NCI-H345 treated with DMSO at 0.1 percent for 48 hours (cell line): ENCODE results near the gene GPR37.
A peak's percentile ranks its signal among the peaks of the same experiment; 100 is the strongest.

Experiments used
- DNase-seq: peaks from one replicate; lab custom pipeline; 2025; ENCODE audit not compliant: unreplicated experiment; lab: John Stamatoyannopoulos, UW

Gene GPR37, protein sequence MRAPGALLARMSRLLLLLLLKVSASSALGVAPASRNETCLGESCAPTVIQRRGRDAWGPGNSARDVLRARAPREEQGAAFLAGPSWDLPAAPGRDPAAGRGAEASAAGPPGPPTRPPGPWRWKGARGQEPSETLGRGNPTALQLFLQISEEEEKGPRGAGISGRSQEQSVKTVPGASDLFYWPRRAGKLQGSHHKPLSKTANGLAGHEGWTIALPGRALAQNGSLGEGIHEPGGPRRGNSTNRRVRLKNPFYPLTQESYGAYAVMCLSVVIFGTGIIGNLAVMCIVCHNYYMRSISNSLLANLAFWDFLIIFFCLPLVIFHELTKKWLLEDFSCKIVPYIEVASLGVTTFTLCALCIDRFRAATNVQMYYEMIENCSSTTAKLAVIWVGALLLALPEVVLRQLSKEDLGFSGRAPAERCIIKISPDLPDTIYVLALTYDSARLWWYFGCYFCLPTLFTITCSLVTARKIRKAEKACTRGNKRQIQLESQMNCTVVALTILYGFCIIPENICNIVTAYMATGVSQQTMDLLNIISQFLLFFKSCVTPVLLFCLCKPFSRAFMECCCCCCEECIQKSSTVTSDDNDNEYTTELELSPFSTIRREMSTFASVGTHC

GRCh38 chr7:124765401-124766352, at the start of gene GPR37:
TSS of gene GPR37 (minus strand) at chr7:124765792. CDS start at chr7:124764976, 816 bp downstream.
- DNase-seq, result peak; percentile 83

DNA sequence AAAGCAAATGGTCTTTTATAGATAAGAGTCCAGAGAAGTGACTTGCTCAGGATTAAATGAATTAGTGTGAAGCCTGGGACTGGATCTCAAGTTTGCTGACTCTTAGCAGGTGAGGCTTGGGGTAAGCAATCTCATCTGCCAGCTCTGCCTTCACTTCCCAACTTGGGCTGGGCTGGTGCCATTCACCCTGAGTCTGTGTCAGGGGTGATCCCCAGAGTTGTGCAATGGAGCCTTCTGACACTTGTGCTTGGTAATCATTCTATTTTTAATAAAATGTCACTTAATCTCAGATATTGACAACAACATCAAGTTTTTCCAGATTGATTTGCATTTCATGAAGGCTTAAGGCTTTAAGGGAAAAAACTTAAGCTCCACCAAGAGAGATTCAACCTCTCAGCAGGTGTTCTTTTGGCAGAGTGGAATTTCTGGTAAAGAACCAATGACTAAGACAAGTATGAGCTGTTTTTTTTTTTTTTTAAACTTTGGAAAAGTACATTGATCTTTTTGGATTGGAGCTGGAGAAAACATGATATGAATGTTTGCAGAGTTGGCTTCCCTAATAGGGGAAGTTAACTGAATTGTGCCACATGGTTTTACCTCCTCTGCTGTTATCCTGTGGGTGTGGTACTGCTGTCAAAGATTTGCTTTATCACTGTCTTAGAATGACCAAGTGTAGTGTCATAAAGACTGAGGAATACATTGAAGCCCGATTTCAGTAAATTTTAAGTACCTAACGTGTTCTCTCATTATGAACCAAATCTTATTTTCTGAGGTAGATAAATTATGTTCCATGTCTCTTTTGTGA, 48.6 kb upstream of the GPR37 start:
- no peak for DNase-seq

DNA sequence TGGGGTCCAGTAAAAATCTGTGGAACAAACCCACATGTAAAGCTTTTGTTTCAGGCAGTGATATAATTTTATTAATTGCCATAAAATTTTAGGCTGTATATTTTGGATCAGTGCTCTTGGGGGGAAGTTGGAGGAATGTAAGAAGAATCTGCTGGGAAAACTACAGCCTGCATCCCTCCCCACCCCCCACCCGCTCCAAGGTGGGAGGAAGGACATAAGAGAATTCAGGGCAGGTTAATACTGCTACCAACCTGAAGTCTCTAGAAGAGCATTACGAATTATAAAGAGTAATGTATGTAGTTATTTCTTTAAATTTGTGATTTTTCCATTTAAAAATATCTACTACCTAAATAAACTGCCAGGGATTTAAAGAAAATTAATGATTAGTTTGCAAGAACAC, 47.2 kb upstream of the GPR37 start:
- DNase-seq, result no peak

DNA sequence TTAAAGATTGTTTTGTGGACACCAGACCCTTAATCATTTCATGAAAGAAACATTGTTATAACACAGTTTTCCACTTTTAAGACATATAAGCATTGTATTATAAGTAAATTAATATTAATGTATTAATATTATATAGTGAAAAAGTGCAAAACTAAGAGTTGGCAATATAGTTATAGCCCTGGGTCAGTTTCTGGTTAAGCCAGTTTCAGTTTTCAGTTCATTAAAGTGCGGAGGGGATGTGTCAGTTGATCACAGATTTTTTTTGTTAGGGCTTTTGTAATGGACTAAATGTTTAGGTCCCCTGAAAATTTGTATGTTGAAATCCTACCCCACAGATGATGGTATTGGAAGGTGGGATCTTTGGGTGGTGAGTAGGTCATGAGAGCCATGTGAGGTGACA, 45.7 kb upstream of the GPR37 start:
- DNase-seq, result no peak

DNA sequence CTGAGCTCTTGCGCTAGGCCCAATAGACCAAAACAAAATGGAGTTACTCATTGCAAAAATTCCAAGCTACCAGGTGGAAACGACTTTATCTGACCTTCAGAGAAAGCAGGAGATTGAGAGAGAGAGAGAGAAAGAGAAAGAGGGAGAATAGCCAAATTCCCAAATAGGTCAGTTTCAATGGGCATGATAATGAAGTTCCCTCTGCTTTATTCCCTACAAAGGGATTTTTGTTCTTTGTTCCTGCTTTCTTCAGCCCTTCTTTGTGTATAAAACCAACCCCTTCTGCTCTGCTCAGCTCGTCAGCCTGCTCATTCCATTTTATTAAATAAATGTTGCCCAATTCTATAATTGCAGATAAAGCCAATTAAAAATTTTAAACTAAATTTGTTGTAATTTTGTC, 45.0 kb upstream of the GPR37 start:
- DNase-seq, result no peak

DNA sequence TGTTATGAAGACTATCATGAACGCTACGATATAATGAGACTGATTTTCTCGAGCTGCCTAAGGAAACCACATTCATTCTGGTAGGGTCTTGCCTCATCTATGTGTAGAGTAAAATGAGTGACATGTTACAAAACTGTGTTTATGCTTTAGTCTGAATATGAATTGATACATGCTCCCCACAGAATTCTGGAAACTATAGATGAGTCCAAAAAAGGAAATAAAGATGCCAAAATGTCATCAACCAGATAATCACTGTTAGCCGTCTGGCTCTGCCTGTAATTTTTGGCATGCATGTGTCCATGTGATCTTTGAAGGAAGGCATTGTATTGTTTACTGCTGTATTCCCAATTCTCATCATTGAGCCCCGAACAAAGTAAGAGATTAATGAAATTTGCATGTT, 42.6 kb upstream of the GPR37 start:
- DNase-seq, result no peak

DNA sequence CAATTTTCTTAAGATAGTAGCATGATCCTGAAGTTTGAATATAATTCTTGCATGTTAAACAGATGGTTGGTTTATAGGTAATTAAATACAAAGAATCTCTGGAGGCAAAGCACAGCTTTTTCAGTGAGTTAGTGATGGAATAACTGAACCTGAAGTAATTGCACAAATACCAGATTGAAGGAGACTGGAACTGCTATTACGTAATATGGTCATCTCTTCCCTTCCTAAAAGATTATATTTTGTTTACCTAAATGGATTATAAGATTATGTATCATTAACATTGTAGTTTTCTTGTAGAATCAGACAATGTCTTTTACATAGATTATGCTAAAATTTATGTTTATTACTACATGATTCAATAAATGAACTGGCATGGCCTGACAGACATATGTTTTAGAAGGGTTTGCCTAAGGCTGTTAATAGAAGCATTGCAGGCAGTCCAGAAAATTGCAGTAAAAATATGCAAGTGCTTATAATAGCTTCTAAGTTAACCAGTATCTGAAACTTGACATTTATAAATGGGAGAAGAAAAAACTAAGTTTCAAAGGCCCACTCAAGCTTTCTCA, 35.8 kb upstream of the GPR37 start:
- no peak for DNase-seq

DNA sequence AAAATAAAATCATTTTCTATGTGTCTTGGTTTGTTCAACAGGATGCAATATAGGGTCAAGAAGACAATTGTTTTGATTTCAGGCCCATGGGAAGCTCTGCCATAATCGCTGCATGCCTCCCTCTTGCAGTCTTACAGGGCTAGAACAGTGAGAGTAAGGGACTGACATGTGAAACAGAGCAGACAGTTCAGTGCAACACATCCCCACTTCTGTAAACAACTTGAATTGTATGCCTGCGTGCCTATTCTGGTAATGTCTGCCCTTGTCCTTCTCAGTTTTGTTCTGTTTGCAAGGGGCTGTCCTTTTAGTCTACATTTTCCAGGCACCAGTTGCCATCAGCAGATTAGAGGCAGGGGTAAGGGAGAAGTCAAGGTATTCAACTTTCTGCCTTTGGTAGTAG, 34.8 kb upstream of the GPR37 start:
- no peak for DNase-seq

DNA sequence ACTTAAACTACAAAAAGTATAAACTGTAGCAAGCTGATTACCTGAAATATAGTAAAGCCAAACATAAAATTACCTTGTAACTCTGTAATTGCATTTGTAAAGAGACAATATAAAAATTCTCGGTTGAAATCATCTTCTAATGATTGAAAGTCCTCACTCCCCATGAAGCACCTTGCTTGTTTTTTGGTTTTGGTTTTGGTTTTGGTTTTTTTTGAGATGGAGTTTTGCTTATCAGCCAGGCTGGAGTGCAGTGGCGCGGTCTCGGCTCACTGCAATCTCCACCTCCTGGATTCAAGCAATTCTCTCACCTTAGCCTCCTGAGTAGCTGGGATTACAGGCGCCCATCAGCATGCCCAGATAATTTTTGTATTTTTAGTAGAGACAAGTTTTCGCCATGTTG, 33.9 kb upstream of the GPR37 start:
- no peak for DNase-seq

DNA sequence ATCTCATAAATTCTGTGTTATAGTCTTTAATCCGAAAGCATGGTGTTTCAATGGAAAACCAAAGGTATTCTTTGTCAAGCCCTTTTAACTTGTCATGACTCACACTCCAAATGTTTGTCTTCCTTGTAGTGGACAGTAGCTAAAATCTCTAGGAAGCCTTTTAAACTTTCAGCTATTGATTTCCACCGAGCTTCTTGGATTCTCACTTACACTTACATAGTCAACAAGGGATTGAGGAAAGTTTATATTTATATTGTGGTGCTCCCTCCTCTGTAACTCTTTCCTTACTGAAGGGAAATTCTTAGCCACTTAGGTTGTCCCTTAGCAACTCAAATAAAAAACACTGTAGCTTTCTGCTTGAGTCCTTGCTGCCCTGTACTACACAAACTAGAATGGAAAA, 31.2 kb upstream of the GPR37 start:
- DNase-seq, result no peak

GRCh38 chr7:124792696-124793095, 27.1 kb upstream of the GPR37 start:
- no peak for DNase-seq

GRCh38 chr7:124792002-124792401, 26.4 kb upstream of the GPR37 start:
- DNase-seq, result no peak

- no peak for DNase-seq
Observed at GRCh38 chr7:124791426-124791825, 25.8 kb upstream of the GPR37 start.

DNA sequence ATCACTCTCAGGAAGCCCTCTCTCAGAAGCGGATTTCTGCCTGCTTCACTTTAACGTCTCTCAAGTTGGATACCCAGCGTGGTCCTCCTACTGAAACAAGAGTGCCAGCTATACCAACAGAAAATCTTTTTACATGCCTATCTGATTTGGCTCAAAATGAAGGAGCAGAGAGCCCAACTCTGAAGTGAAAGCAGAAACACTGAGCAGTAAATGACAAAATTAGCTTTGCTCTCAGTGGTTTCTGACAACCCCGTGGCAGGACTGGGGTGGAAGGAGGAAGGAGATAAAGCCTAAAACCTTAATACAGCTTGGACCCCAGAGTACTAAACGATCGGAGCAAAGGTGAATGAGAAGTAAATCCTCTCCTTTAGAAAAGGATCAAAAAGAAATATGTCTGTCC, 25.1 kb upstream of the GPR37 start:
- no peak for DNase-seq

DNA sequence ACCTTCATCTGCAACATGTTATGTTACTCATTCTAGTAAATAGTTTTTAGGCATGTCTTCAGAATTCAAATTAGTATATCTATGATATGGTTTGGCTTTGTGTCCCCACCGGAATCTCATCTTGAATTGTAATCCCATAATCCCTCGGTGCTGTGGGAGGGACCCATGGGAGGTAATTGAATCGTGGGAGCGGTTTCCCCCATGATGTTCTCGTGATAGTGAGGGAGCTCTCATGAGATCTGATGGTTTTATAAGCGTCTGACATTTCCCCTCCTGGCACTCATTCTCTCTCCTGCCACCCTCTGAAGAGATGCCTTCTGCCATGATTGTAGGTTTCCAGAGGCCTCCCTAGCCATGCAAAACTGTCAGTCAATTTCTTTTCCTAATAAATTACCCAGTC, 20.4 kb upstream of the GPR37 start:
- no peak for DNase-seq

DNA sequence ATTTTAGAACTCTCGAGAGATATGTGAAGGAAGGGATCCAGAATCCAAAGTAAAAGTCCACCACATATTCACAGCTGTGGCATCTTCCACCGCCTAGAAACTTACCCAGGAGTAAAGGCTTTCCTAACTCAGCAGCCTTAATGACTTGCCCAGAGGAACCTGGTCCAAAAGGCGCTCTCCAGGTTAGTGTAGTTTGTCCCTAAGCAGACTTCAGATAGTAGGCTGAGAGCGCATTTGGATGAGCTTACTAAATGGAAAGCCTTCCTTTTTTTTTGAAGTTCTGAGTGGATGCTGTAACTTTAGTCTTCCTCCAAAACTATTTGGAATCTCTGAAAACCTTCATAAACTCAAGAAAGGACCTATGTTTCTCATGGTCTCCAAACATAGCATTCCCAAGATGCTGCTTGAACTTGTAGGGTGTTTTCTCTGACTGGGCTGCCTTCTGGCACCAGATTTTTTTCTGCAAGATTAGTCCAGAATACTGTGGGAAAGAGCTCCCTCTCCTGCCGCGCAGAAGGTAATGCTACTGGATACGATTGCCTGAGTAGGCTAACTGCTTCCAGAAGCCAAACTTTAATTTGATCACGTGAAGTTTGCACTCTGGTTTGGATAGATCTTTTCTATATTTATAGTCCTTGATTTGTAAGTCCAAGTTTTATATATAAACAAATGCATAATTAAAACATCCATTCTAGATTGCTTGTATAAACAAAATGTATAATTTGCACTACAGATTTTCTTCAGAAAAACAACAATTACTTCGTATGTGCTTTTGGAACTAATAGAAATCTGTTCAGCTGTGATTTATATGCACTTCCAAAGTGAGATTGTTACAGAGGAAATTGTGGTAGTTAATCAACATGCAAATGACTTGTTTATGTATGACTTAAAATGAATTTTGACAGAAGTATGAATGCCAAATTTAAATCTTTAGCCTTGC, 19.6 kb upstream of the GPR37 start:
- DNase-seq, result peak; percentile 53

DNA sequence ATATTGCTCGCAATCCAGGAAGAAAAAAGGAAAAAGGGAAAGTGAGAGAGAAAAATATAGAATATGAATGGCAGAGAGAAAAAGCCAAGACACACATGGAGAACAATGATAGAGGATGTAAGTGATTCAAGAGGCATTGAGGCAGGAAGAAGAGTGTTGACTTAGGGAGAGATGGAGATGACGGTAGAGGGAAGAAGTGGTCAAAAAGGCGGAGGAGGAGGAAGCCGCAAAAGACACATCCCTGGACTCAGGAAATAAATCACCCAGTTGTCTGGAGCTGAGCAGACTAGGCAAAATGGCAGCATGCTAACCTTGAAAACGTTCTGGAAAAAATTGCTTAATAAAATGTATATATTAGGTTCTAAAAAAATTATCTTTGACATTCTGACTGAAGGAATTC, 17.7 kb upstream of the GPR37 start:
- DNase-seq, result no peak

- no peak for DNase-seq
Observed at GRCh38 chr7:124781907-124782734, 16.5 kb upstream of the GPR37 start.

DNA sequence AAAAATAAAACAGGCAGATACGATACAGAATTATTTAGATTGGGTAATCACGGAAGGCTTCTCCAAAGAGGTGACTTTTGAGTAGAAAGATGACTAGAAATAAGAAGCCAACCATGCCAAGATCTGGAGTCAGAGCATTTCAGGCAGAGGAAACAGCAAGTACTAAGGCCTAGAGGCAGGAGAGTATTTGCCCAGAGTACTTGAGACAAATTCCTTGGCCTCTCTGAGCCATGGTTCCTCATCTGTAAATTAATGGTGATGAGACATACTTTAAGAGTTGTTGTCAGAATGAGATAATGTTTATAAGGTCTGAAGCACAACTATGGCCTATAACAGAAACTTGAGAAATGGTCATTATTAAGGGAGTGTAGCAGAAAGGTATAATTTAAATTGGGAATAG, 15.8 kb upstream of the GPR37 start:
- DNase-seq, result no peak
